ENCODE data around the gene KY. TPM values are rescaled to one million over a fixed set of nuclear protein-coding genes. Genes with fewer than 3 reads are reported as not detected.
A peak's percentile ranks its signal among the peaks of the same experiment; 100 is the strongest.

The KY gene, protein sequence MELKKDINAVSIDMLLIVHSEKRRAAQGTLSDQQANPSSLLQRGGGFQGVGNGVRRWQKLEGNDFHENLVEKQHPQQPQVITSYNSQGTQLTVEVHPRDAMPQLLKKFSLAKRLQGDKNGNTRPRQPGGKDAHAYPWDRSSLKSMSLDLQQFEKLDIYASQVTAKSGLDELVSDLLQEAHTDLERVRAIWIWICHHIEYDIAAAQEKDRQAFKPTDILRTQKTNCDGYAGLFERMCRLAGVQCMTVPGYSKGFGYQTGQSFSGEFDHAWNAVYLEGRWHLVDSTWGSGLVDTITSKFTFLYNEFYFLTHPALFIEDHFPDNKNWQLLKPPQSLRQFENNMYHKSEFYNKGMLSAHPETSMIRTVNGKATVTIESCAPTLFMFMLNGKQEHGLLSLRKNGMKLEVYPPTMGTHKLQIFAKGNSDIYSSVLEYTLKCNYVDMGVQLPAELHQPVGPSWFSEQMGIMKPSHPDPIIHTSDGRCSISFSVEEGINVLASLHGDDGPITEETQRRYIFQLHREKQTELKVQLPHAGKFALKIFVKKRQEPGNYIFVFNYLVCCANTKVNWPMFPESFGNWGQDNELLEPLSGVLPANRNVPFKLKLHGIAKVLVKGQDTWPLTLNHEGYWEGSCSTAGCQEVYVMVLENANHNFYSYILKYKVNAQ
- total RNA-seq: not detected
- polyA plus RNA-seq: not detected

DNA sequence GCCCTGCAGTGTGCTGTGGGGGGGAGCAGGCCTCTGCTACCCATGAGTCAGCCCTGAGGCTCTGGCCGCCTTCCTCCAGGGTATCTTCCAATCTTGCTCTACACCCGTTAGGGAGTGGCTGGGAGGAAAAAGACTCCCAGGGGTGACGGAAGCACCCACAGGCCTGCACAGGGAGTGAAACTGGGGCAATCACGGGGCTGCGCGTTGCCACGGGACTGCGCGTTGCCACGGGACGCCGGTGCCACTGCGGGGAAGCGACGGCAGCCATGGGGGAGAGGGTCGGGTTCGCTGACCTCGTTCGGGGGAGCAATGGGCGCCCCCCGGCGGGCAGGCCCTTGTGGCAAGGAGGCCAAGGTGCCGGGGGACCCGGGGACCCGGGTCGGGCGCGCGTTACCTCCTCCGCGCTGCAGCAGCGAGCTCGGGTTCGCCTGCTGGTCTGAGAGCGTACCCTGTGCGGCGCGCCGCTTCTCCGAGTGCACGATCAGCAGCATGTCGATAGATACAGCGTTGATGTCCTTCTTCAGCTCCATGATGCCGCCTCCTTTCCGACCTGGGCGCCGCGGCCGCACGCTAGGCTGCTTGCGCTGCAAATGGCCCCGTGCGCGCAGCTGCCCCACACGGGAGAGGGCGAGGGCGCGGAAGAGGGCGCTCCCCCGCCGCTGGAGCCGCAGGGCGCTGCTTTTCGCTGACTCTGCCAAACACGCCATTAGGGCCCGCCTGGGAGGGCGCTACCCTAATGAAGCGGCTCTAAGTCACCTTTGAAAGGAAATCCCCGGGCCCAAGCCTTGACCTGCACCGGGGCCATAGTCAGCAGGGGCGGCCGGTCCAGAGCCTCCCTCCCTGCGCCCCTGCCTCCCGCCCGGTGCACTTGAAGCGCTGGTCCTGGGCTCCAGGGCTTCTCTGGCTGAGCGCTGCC lies at the start of gene KY:
TSS of gene KY (minus strand) at position 592 of the 916 bp plus-strand sequence. CDS start at position 530, 62 bp downstream.
- Histone ChIP-seq H3K27ac (ENCODE audit: low read depth, low read length) (no peak within 1 kb of the TSS), H3K4me3 (ENCODE audit: low read length in 2 of 2) (no peak within 1 kb of the TSS), H3K9me3 (ENCODE audit: control insufficient read depth in 1 of 2, low read length in 2 of 2) (no peaks in the 10 kb centered on the region), H3K27me3 (ENCODE audit: insufficient read depth, low read length) (no peaks in the 10 kb centered on the region), H3K36me3 (ENCODE audit: insufficient read depth, low read length) (no peaks in the 10 kb centered on the region), H3K4me1 (ENCODE audit: insufficient read depth, low read length) (no peaks in the 10 kb centered on the region)
- no peak for DNase-seq
- Mint-ChIP-seq H3K27ac (no peak within 1 kb of the TSS), H3K27me3 (peaks cover 12 to 14% of the 10 kb centered on the region in 2 donors), H3K4me3 (peak within 1 kb of the TSS in 2 of 8 donors; percentile 2 to 14), H3K36me3 (no peaks in the 10 kb centered on the region), H3K4me1 (peaks cover 0 to 4% (median under 1%) of the 10 kb centered on the region in 4 donors), H3K9me3 (peaks cover 0 to under 1% (median 0%) of the 10 kb centered on the region in 8 donors)
- POLR2A ChIA-PET (ENCODE audit: partially characterized antibody): no interaction called here
- CTCF ChIA-PET (ENCODE audit: partially characterized antibody): no interaction called here
- intact Hi-C loops (cut with micrococcal nuclease): no loop called here

DNA sequence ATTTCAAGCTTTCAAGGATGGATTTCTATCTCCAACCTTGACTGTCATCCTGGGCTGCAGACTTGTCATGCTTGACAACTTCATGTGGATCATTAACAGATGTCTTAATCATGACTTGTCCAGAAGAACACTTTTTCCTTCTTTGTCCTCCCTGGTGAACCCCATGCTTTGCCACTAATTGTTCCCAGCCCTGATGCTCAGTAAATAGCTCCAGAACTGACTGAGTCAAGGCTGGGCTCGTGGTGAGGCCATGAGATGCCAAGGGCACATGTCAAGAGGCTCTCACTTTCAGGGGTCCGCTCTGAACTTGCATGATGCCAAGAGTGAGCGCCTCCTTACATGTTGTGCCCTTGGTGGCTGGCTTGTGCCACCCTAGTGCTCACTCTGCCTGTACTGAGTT lies 48.9 kb upstream of the KY start:
- intact Hi-C loops (cut with micrococcal nuclease): no loop called here
- Mint-ChIP-seq H3K36me3 (no peaks in the 10 kb centered on the region), H3K9me3 (peaks cover 0 to 2% (median 0%) of the 10 kb centered on the region in 8 donors), H3K27me3 (peaks cover 2 to 3% of the 10 kb centered on the region in 2 donors), H3K4me1 (no peaks in the 10 kb centered on the region), H3K4me3 (peak overlapping the region in 1 of 8 donors; percentile 39), H3K27ac (no peak overlapping the region)
- no peak overlapping the region for H3K27ac ChIP-seq (ENCODE audit: low read depth, low read length)
- no peak overlapping the region for H3K4me3 ChIP-seq (ENCODE audit: low read length in 2 of 2)
- CTCF ChIA-PET (ENCODE audit: partially characterized antibody): no interaction called here
- DNase-seq: no peak
- no peaks in the 10 kb centered on the region for H3K9me3 ChIP-seq (ENCODE audit: control insufficient read depth in 1 of 2, low read length in 2 of 2)
- H3K36me3 ChIP-seq (ENCODE audit: insufficient read depth, low read length): no peaks in the 10 kb centered on the region
- no peaks in the 10 kb centered on the region for H3K4me1 ChIP-seq (ENCODE audit: insufficient read depth, low read length)
- POLR2A ChIA-PET (ENCODE audit: partially characterized antibody): no interaction called here
- no peaks in the 10 kb centered on the region for H3K27me3 ChIP-seq (ENCODE audit: insufficient read depth, low read length)

DNA sequence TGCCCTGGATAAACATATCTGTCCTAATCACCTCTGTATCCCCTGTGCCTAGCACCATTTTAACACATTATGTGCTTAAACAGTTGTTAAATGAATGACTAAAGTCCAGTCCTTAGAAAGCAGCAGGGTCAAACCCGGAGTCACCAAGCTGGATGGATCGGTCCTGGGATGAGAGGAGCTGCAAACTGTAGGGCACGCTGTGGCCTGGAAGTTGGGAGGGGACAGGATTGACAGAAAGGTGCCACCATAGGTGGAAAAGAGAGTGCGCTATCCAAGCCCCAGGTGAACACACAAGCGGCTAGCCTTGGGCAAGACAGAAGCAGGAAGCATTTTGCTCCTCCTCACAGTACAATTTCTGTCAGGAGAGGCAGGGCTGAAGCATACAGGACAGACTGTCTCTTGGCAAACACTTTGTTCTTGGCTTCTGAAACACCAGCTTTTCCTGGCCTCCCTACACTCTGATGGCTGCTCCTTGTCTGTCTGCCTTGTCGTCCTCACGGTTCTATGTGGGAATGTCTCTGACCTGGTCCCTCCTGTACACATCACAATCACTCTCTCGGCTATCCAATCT lies 48.4 kb upstream of the KY start:
- H3K4me1 Mint-ChIP-seq: no peaks in the 10 kb centered on the region
- intact Hi-C loops (cut with micrococcal nuclease): no loop called here
- no peak overlapping the region for H3K27ac Mint-ChIP-seq
- Histone ChIP-seq H3K4me3 (ENCODE audit: low read length in 2 of 2) (no peak overlapping the region), H3K27me3 (ENCODE audit: insufficient read depth, low read length) (no peaks in the 10 kb centered on the region), H3K9me3 (ENCODE audit: control insufficient read depth in 1 of 2, low read length in 2 of 2) (no peaks in the 10 kb centered on the region), H3K36me3 (ENCODE audit: insufficient read depth, low read length) (no peaks in the 10 kb centered on the region), H3K4me1 (ENCODE audit: insufficient read depth, low read length) (no peaks in the 10 kb centered on the region), H3K27ac (ENCODE audit: low read depth, low read length) (no peak overlapping the region)
- ChIA-PET POLR2A (ENCODE audit: partially characterized antibody) (no interaction called here), CTCF (ENCODE audit: partially characterized antibody) (no interaction called here)
- no peak for DNase-seq
- no peaks in the 10 kb centered on the region for H3K36me3 Mint-ChIP-seq
- H3K9me3 Mint-ChIP-seq: peaks cover 0 to 2% (median 0%) of the 10 kb centered on the region in 8 donors
- no peak overlapping the region for H3K4me3 Mint-ChIP-seq
- H3K27me3 Mint-ChIP-seq: peaks cover 3 to 5% of the 10 kb centered on the region in 2 donors

DNA sequence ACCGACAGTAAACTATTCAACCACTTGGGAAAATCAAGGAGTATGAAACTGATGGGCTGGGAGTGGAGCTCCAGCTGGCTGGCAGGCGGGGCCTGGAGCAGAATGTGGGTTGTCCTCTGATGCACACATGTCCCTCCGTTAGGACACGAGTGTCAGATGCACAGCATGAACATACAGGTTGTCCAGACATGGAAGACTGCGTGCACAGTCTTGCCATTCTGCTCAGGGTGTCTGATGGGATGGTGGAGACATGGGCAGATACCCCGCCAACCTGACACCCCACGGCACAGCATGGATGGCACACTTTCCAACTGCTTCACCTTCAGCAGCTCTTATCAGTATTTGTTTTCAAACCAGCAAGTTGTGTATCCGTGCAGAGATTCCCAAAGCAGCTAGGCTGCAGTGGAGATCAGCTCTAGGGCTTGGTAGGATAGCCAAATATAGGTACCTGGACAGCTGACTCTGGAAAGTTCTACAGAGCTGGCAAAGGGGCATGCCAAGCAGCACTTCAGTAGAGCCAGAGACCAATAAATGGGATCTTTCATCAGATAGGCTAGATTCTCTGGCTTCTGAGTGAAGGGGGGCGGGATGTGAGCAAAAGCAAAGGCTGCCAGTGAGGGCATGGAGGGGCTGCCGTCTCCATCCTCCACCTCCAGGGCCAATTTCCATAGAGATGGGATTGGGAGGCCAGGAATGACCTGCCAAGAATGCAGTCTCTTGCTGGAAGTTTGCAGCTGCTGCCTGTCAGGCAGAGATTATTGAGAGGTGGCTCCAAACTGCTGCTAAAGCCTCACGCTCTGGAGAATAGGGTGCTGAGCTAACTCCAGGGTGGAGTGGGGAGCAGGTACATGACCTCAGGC lies 47.2 kb upstream of the KY start:
- H3K9me3 ChIP-seq (ENCODE audit: control insufficient read depth in 1 of 2, low read length in 2 of 2): no peaks in the 10 kb centered on the region
- H3K4me1 Mint-ChIP-seq: no peaks in the 10 kb centered on the region
- H3K36me3 ChIP-seq (ENCODE audit: insufficient read depth, low read length): no peaks in the 10 kb centered on the region
- no peak overlapping the region for H3K27ac Mint-ChIP-seq
- no peaks in the 10 kb centered on the region for H3K4me1 ChIP-seq (ENCODE audit: insufficient read depth, low read length)
- peaks cover 0 to 2% (median 0%) of the 10 kb centered on the region in 8 donors for H3K9me3 Mint-ChIP-seq
- H3K36me3 Mint-ChIP-seq: no peaks in the 10 kb centered on the region
- ChIA-PET POLR2A (ENCODE audit: partially characterized antibody) (no interaction called here), CTCF (ENCODE audit: partially characterized antibody) (no interaction called here)
- H3K4me3 ChIP-seq (ENCODE audit: low read length in 2 of 2): no peak overlapping the region
- no peak overlapping the region for H3K4me3 Mint-ChIP-seq
- no peaks in the 10 kb centered on the region for H3K27me3 ChIP-seq (ENCODE audit: insufficient read depth, low read length)
- intact Hi-C loops (cut with micrococcal nuclease): no loop called here
- no peak for DNase-seq
- H3K27ac ChIP-seq (ENCODE audit: low read depth, low read length): no peak overlapping the region
- H3K27me3 Mint-ChIP-seq: peaks cover 3 to 5% of the 10 kb centered on the region in 2 donors

DNA sequence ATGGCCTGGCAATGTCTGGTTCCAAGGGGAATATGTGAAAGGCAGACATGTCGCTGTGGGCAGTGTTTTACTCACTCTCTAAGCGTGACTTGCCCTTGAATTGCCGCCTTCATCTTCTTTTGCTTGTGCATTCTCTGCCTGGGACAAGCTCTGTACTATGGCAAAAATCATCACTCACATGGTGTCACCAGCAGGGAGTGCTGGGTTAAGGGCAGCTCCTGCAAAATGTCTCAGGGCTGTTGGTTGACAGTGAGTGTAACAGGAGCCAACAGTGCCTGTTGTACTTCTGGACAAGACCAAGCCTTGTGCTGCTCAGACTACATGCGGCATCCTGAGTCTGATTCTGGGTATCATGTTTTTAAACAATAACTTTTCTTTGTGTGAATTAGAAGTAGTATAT lies 45.3 kb upstream of the KY start:
- Mint-ChIP-seq H3K9me3 (no peaks in the 10 kb centered on the region), H3K27me3 (peaks cover 4 to 5% of the 10 kb centered on the region in 2 donors), H3K27ac (no peak overlapping the region), H3K4me1 (no peaks in the 10 kb centered on the region), H3K36me3 (no peaks in the 10 kb centered on the region), H3K4me3 (no peak overlapping the region)
- ChIA-PET POLR2A (ENCODE audit: partially characterized antibody) (no interaction called here), CTCF (ENCODE audit: partially characterized antibody) (no interaction called here)
- no peak overlapping the region for H3K4me3 ChIP-seq (ENCODE audit: low read length in 2 of 2)
- H3K36me3 ChIP-seq (ENCODE audit: insufficient read depth, low read length): no peaks in the 10 kb centered on the region
- no peaks in the 10 kb centered on the region for H3K4me1 ChIP-seq (ENCODE audit: insufficient read depth, low read length)
- H3K9me3 ChIP-seq (ENCODE audit: control insufficient read depth in 1 of 2, low read length in 2 of 2): no peaks in the 10 kb centered on the region
- no peak for DNase-seq
- H3K27me3 ChIP-seq (ENCODE audit: insufficient read depth, low read length): no peaks in the 10 kb centered on the region
- H3K27ac ChIP-seq (ENCODE audit: low read depth, low read length): no peak overlapping the region
- intact Hi-C loops (cut with micrococcal nuclease): no loop called here

DNA sequence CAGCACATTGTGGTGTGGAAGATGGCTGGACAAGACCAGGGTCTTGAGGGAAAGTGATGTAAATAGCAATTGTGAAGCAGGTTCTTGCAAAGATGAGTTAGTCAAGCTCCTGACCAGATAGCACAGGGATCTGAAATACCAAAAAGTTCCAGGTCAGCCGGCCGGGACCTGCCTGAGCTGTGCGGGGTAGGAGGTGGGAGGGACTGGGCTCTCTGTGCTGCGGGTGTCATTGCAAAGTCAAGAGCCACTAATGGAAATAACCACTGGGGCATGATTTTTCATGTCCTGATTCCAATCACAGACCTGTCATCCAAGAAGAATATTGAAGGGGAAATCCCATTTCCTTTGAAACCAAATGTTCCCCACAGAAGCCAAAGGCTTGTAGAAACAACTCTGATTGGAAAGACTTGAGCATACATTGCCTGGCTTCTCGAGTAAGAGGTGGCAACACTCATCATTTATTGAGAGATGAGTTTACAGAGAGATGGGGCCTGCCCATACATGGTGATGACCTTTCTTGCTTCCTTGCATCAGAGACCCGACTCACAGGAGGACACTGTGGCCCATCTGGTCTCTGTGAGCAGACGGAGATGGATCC lies 44.2 kb upstream of the KY start:
- H3K4me1 Mint-ChIP-seq: no peaks in the 10 kb centered on the region
- no peak overlapping the region for H3K27ac Mint-ChIP-seq
- Histone ChIP-seq H3K27ac (ENCODE audit: low read depth, low read length) (no peak overlapping the region), H3K9me3 (ENCODE audit: control insufficient read depth in 1 of 2, low read length in 2 of 2) (no peaks in the 10 kb centered on the region), H3K4me3 (ENCODE audit: low read length in 2 of 2) (no peak overlapping the region), H3K4me1 (ENCODE audit: insufficient read depth, low read length) (no peaks in the 10 kb centered on the region), H3K27me3 (ENCODE audit: insufficient read depth, low read length) (no peaks in the 10 kb centered on the region), H3K36me3 (ENCODE audit: insufficient read depth, low read length) (no peaks in the 10 kb centered on the region)
- H3K4me3 Mint-ChIP-seq: no peak overlapping the region
- no peak for DNase-seq
- intact Hi-C loops (cut with micrococcal nuclease): no loop called here
- CTCF ChIA-PET (ENCODE audit: partially characterized antibody): no interaction called here
- no peaks in the 10 kb centered on the region for H3K9me3 Mint-ChIP-seq
- no peaks in the 10 kb centered on the region for H3K36me3 Mint-ChIP-seq
- H3K27me3 Mint-ChIP-seq: peaks cover 5% of the 10 kb centered on the region in 2 donors
- POLR2A ChIA-PET (ENCODE audit: partially characterized antibody): no interaction called here

Measured in CD4-positive, alpha-beta memory T cell (primary cell).